OCI-LY3 (cell line): ENCODE measurements around the gene TTYH2.

ENCODE experiments used
- CTCF ChIP-seq: fragments of 200-600, 300-600 bp; sonication (generic); IDR thresholded peaks from 2 replicates; pipeline ENCODE4 v1.5.1; 2014; ENCODE audit warnings: antibody characterized with exemption, low read length, low read depth
- EZH2phosphoT487 ChIP-seq: fragments of 200-600 bp; shearing (Covaris generic); IDR thresholded peaks from 2 replicates; pipeline ENCODE4 v1.6.1; 2018; ENCODE audit warnings: antibody characterized with exemption, mixed run types, low read depth

DNA sequence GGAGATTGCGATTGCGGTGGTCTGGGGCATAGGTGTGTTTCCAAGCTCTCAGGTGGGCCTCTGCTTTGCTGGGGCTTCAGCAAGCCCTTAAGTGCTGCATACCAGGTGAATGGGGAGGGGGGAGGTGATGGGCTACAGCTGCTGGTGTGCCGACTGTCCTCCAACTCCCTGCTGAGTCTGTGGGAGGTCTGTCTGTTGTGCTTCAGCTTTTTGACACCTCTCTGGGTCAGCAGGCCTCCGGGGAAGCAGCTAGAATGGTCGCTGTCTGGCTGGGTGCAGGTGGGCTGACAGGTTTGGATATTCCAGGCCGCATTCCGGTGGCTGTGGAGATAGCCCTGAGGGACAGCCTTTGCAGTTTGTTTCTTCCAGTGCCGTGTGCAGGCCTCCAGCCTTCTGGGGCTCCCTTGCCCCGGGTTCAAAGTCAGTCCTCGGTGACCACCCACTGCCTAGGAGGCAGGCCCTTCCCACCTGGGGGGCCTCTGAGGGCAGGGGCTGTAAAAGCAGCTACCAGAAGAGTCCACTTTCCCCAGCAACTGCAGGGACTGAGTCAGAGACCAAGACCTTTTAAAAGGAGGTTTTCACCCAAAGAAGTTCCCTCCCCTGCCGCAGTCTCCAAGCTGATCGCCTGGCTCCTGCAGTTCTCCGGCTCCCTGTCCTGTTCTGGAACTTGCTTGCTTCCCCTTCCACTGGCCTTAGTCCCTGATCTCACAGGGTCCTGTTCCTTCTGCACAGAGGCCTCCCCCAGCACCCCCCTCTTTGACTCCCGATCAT lies 2.0 kb upstream of the TTYH2 start:
- TF ChIP-seq CTCF = no peak
- no peak for TF ChIP-seq EZH2phosphoT487
